Renal cortical epithelial cell (primary cell): ENCODE results near the gene COBLL1. TPM values are rescaled to one million over a fixed set of nuclear protein-coding genes. Genes with fewer than 3 reads are reported as not detected.

Source experiments
- total RNA-seq: library from RNA; depleted of rRNA; stranded (reverse); fragments of >200 nt; gene quantifications from 2 replicates; pipeline ENCODE4 v1.2.3, GENCODE V29; 2014

Gene COBLL1
- total RNA-seq, 1 donor from 2014 or later = 117 TPM

Other genes with a start within 250 kb of the COBLL1 start
- gene GRB14, start 220.3 kb downstream of the COBLL1 start, total RNA-seq = 10.4 and 22.1 TPM in 2 replicates
- gene SLC38A11, start 113.7 kb upstream of the COBLL1 start, total RNA-seq = 0.69 and 1.2 TPM in 2 replicates